PC-3 (cell line): ENCODE data around the gene TRAPPC2L. TPM values are rescaled to one million over a fixed set of nuclear protein-coding genes. Genes with fewer than 3 reads are reported as not detected.

Experiments used
- ATAC-seq: fragments of 200-7000 bp; cut with Tn5 transposase; 2 replicates; pipeline ENCODE4 v1.9.1; 2020; ENCODE audit warnings: mild to moderate bottlenecking, moderate library complexity
- BruUV-seq: library from RNA; stranded (reverse); fragments of 400-500 nt; replicated peaks from 2 replicates; lab custom pipeline; 2021; lab: Mats Ljungman, UMichigan
- CTCF ChIA-PET: fragments of 300-600 bp; sonication (Branson Sonifier 250); formaldehyde crosslinking; loops from one replicate; lab custom pipeline; 2022; ENCODE audit warnings: antibody characterized with exemption; lab: Charles Lee
- POLR2A ChIA-PET: fragments of 300-600 bp; sonication (Branson Sonifier 250); formaldehyde crosslinking; loops from one replicate; lab custom pipeline; 2022; ENCODE audit warnings: antibody characterized with exemption; ENCODE audit not compliant: unreplicated experiment; lab: Charles Lee
- DNase-seq: peaks from one replicate; pipeline ENCODE4 v3.0.0-alpha.2; 2015
- H2AFZ ChIP-seq: fragments of 300-600 bp; sonication (generic); 2 replicates; pipeline ENCODE4 v1.6.0; 2016; ENCODE audit warnings: antibody characterized with exemption, low read length
- H3F3A ChIP-seq: fragments of 300-600 bp; sonication (generic); one replicate; pipeline ENCODE4 v1.6.0; 2017; ENCODE audit warnings: antibody characterized with exemption, low read length, control low read depth, mild to moderate bottlenecking; ENCODE audit not compliant: unreplicated experiment
- H3K27ac ChIP-seq: fragments of 300-600 bp; sonication (generic); 2 replicates; pipeline ENCODE4 v1.5.1; 2016; ENCODE audit warnings: mild to moderate bottlenecking, low read length
- H3K27me3 ChIP-seq: fragments of 300-600 bp; sonication (generic); 2 replicates; pipeline ENCODE4 v1.6.1; 2016; ENCODE audit warnings: low read length, mixed read lengths
- H3K36me3 ChIP-seq: fragments of 300-600 bp; sonication (generic); 2 replicates; pipeline ENCODE4 v1.6.1; 2016; ENCODE audit warnings: low read depth, mixed run types, low read length, mixed read lengths
- H3K4me1 ChIP-seq: fragments of 300-600 bp; sonication (generic); 2 replicates; pipeline ENCODE4 v1.5.1; 2016; ENCODE audit warnings: low read length; ENCODE audit not compliant: insufficient read depth
- H3K4me2 ChIP-seq: fragments of 300-600 bp; sonication (generic); 2 replicates; pipeline ENCODE4 v1.6.0; 2016; ENCODE audit warnings: low read length
- H3K4me3 ChIP-seq: fragments of 300-600 bp; sonication (generic); 2 replicates; pipeline ENCODE4 v1.5.1; 2016; ENCODE audit warnings: mild to moderate bottlenecking, low read length, mixed read lengths
- H3K79me2 ChIP-seq: fragments of 300-600 bp; sonication (generic); 2 replicates; pipeline ENCODE4 v1.6.1; 2017; ENCODE audit warnings: low read length, mixed read lengths
- H3K9ac ChIP-seq: fragments of 300-600 bp; sonication (generic); 2 replicates; pipeline ENCODE4 v1.6.0; 2016; ENCODE audit warnings: mild to moderate bottlenecking, low read length
- H3K9me2 ChIP-seq: fragments of 300-600 bp; sonication (generic); replicated peaks from 2 replicates; pipeline ENCODE4 v1.6.1; 2016; ENCODE audit warnings: mixed run types, low read length, mixed read lengths
- H3K9me3 ChIP-seq: fragments of 300-600 bp; sonication (generic); 2 replicates; pipeline ENCODE4 v1.6.1; 2016; ENCODE audit warnings: low read length, mixed read lengths
- H4K20me1 ChIP-seq: fragments of 300-600 bp; sonication (generic); 2 replicates; pipeline ENCODE4 v1.6.1; 2016; ENCODE audit warnings: low read length, mixed read lengths
- CTCF ChIP-seq: fragments of 300-600 bp; sonication (generic); conservative IDR thresholded peaks from 2 replicates; pipeline ENCODE4 v1.5.1; 2017; ENCODE audit warnings: antibody characterized with exemption, low read depth, mild to moderate bottlenecking, low read length
- EZH2 ChIP-seq: fragments of 300-600 bp; sonication (generic); IDR thresholded peaks from one replicate; pipeline ENCODE4 v1.6.1; 2017; ENCODE audit warnings: antibody characterized with exemption, mild to moderate bottlenecking, low read length; ENCODE audit not compliant: unreplicated experiment
- EZH2phosphoT487 ChIP-seq: fragments of 300-600 bp; sonication (generic); IDR thresholded peaks from 2 replicates; pipeline ENCODE4 v1.6.1; 2018; ENCODE audit warnings: mild to moderate bottlenecking, antibody characterized with exemption, low read length, borderline replicate concordance
- intact Hi-C: fragments of 100-400 bp; cut with micrococcal nuclease; formaldehyde crosslinking; loops from 2 replicates; pipeline ENCODE4 v1.9.0; 2023
- total RNA-seq: library from RNA; depleted of rRNA; stranded (reverse); fragments of >200 nt; gene quantifications from 2 replicates; pipeline ENCODE4 v1.2.3, GENCODE V29; 2014

The TRAPPC2L gene
- total RNA-seq, 1 experiment from 2014 or later = 77.5 TPM

GRCh38 chr16:88894681-88895300 is 37.9 kb downstream of the TRAPPC2L start:
- no peaks in the 10 kb centered on the region for H3K9me3 ChIP-seq
- intact Hi-C loops = no loop called here
- no TSS peak for BruUV-seq
- H3K4me2 ChIP-seq = no peak overlapping the region
- H3K9me2 ChIP-seq = no peaks in the 10 kb centered on the region
- no peaks in the 10 kb centered on the region for H3K36me3 ChIP-seq
- H3K4me1 ChIP-seq = no peaks in the 10 kb centered on the region
- no peaks in the 10 kb centered on the region for H4K20me1 ChIP-seq
- H3K27ac ChIP-seq = no peak overlapping the region
- ChIA-PET POLR2A (no interaction called here), CTCF (no interaction called here)
- DNase-seq (no peak), ATAC-seq (no peak)
- no peak overlapping the region for H3K9ac ChIP-seq
- H3F3A ChIP-seq = no peaks in the 10 kb centered on the region
- H3K27me3 ChIP-seq = no peaks in the 10 kb centered on the region
- no peak overlapping the region for H3K4me3 ChIP-seq
- H3K79me2 ChIP-seq = no peaks in the 10 kb centered on the region
- TF ChIP-seq CTCF (no peak), EZH2 (no peak), EZH2phosphoT487 (no peak)
- H2AFZ ChIP-seq = no peak overlapping the region

- BruUV-seq = no TSS peak
- Histone ChIP-seq H3K4me3 (no peak overlapping the region), H3K9me2 (no peaks in the 10 kb centered on the region), H3K4me2 (no peak overlapping the region), H3K36me3 (no peaks in the 10 kb centered on the region), H3K27me3 (no peaks in the 10 kb centered on the region), H3F3A (no peaks in the 10 kb centered on the region), H3K4me1 (no peaks in the 10 kb centered on the region), H3K9me3 (no peaks in the 10 kb centered on the region), H3K79me2 (no peaks in the 10 kb centered on the region), H3K9ac (no peak overlapping the region), H3K27ac (no peak overlapping the region), H2AFZ (no peak overlapping the region), H4K20me1 (no peaks in the 10 kb centered on the region)
- POLR2A ChIA-PET = no interaction called here
- TF ChIP-seq CTCF (no peak), EZH2 (no peak), EZH2phosphoT487 (no peak)
- DNase-seq (no peak), ATAC-seq (no peak)
- intact Hi-C loops = no loop called here
- CTCF ChIA-PET = no interaction called here
Measured at GRCh38 chr16:88895335-88895734, 38.4 kb downstream of the TRAPPC2L start.

GRCh38 chr16:88896238-88897070 is 39.5 kb downstream of the TRAPPC2L start:
- no peaks in the 10 kb centered on the region for H3K79me2 ChIP-seq
- intact Hi-C loops = no loop called here
- no peaks in the 10 kb centered on the region for H3K9me3 ChIP-seq
- no TSS peak for BruUV-seq
- no peak for ATAC-seq
- no peak for TF ChIP-seq CTCF
- TF ChIP-seq EZH2 = no peak
- no peak for TF ChIP-seq EZH2phosphoT487
- H4K20me1 ChIP-seq = no peaks in the 10 kb centered on the region
- H3K9ac ChIP-seq = no peak overlapping the region
- no peaks in the 10 kb centered on the region for H3K27me3 ChIP-seq
- H3K9me2 ChIP-seq = no peaks in the 10 kb centered on the region
- no peaks in the 10 kb centered on the region for H3K4me1 ChIP-seq
- no peak overlapping the region for H3K27ac ChIP-seq
- H3K4me3 ChIP-seq = no peak overlapping the region
- DNase-seq = no peak
- ChIA-PET POLR2A (no interaction called here), CTCF (no interaction called here)
- no peak overlapping the region for H3K4me2 ChIP-seq
- H3F3A ChIP-seq = no peaks in the 10 kb centered on the region
- H2AFZ ChIP-seq = no peak overlapping the region
- no peaks in the 10 kb centered on the region for H3K36me3 ChIP-seq
